Mucosa of descending colon (tissue), 3 donors: ENCODE results near the gene DEFB108B. TPM values are rescaled to one million over a fixed set of nuclear protein-coding genes. Genes with fewer than 3 reads are reported as not detected.
"Not testable (repeated sequence)": the region's sequence is repeated elsewhere in the genome, so short reads cannot be mapped to it uniquely, and the experiment has no call there.

ENCODE experiments used
- ATAC-seq: fragments of 200-7000 bp; cut with Tn5 transposase; one replicate; pipeline ENCODE4 v1.9.1; 2020; ENCODE audit warnings: mild to moderate bottlenecking, moderate library complexity
- DNase-seq, 3 donors: peaks; one replicate each; pipeline ENCODE4 v3.0.0-alpha.2; 2020
- H3K36me3 ChIP-seq: fragments of 200-600 bp; one replicate; pipeline ENCODE4 v1.8.0; 2021; ENCODE audit warnings: low read depth, mild to moderate bottlenecking
- H3K4me1 ChIP-seq: fragments of 200-600 bp; one replicate; pipeline ENCODE4 v1.8.0; 2021; ENCODE audit warnings: low read depth, mild to moderate bottlenecking
- H3K4me3 ChIP-seq: fragments of 200-600 bp; one replicate; pipeline ENCODE4 v1.8.0; 2021; ENCODE audit warnings: mild to moderate bottlenecking
- H3K9me3 ChIP-seq: fragments of 200-600 bp; one replicate; pipeline ENCODE4 v1.8.0; 2021; ENCODE audit warnings: mild to moderate bottlenecking
- CTCF ChIP-seq: fragments of 200-600 bp; IDR thresholded peaks from one replicate; pipeline ENCODE4 v1.8.0; 2022; ENCODE audit warnings: antibody characterized with exemption, mild to moderate bottlenecking
- intact Hi-C, 2 donors: fragments of 100-400 bp; cut with DNase I in 1 of 2; cut with micrococcal nuclease in 1 of 2; formaldehyde crosslinking; loops; one replicate each; pipeline versions ENCODE4 v1.11.0 to v1.11.1; 2022; cut with DNase I, micrococcal nuclease
- total RNA-seq, 3 donors: library from RNA; stranded (reverse); fragmentation: NEBNext Ultra II Directional in 2 of 3; extraction: Animal tissue kit (Norgen Biotek cat#: 25700) in 2 of 3; gene quantifications; one replicate each; pipeline versions ENCODE4 v1.2.1 to v1.2.4, GENCODE V29; 2021 to 2023
- donor health status: DM: no; HTN: no; CAD: no; lungs with moderate emphysema.
- donor health status: DM: no; HTN: no; CAD: no.
- donor health status: DM: no; HTN: yes; CAD: no.

Gene DEFB108B
- total RNA-seq, 3 donors from 2014 or later: not detected

DNA sequence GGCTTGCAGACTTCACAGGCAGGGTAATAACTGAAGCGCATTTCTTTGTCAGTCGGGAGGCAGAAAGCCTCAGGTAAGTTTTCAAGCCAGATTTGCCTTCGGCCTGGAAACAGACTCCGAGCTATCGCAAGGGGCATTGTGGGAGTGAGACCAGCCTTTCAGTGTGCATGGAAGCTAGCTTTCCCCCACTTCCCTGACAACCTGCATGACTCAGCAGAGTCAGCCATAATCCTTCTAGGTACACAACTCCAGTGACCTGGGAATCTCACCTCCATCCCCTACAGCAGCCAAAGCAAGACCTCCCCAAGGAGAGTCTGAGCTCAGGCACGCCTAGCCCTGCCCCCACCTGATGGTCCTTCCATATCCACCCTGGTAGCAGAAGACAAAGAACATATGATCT, 9.7 kb downstream of the DEFB108B start:
- ATAC-seq, H3K4me1 ChIP-seq, intact Hi-C loops: not testable (repeated sequence)

GRCh38 chr11:71843355-71843754, 10.4 kb downstream of the DEFB108B start:
- ATAC-seq, H3K9me3 ChIP-seq, DNase-seq, H3K4me1 ChIP-seq, H3K4me3 ChIP-seq, intact Hi-C loops, H3K36me3 ChIP-seq: not testable (repeated sequence)

More for the DNA sequence above, 9.7 kb downstream of the DEFB108B start:
- H3K4me3 ChIP-seq, DNase-seq, H3K9me3 ChIP-seq, H3K36me3 ChIP-seq: not testable (repeated sequence)

GRCh38 chr11:71843858-71844257, 10.9 kb downstream of the DEFB108B start:
- no peak for TF ChIP-seq CTCF
- intact Hi-C loops: no loop called here
- Histone ChIP-seq H3K36me3 (no peaks in the 10 kb centered on the region), H3K9me3 (no peaks in the 10 kb centered on the region), H3K4me3 (no peak overlapping the region), H3K4me1 (no peaks in the 10 kb centered on the region)
- ATAC-seq (no peak), DNase-seq (no peak)

DNA sequence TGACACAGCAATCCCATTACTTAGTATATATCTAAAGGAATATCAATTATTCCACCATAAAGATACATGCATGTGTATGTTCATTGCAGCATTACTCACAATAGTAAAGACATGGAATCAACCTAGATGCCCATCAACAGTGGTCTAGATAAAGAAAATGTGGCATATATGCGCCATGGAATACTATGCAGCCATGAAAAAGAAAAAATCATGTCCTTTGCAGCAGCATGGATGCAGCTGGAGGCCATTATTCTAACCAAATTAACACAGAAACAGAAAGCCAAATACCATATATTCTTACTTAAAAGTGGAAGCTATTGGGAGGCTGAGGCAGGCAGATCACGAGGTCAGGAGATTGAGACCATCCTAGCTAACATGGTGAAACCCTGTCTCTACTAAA, 20.9 kb downstream of the DEFB108B start:
- ATAC-seq, DNase-seq, H3K36me3 ChIP-seq, H3K9me3 ChIP-seq, H3K4me3 ChIP-seq, H3K4me1 ChIP-seq, intact Hi-C loops: not testable (repeated sequence)

- H3K9me3 ChIP-seq, H3K36me3 ChIP-seq, H3K4me3 ChIP-seq, DNase-seq, intact Hi-C loops, ATAC-seq, H3K4me1 ChIP-seq: not testable (repeated sequence)
Observed at GRCh38 chr11:71855880-71856279, 22.9 kb downstream of the DEFB108B start.

DNA sequence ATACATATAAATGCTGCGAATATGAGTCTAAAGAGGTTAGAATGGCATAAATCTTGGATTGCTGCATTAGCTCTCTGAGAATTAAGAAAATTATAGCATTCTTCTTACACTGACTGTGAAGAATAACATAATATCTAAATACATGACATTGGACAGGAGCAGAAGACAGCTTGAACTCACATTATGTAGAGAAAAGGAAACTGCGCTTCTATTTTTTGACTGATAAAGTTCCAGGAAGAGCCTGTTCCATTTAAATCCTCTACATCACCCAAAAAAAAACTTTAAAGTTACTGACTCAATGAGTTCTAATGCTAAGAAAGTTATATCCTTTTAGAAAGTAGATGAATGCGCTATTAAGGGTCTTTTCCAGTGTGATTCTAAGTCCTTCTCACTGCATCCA, 27.8 kb downstream of the DEFB108B start:
- H3K9me3 ChIP-seq, H3K4me1 ChIP-seq, H3K4me3 ChIP-seq, intact Hi-C loops, ATAC-seq, DNase-seq, H3K36me3 ChIP-seq: not testable (repeated sequence)

DNA sequence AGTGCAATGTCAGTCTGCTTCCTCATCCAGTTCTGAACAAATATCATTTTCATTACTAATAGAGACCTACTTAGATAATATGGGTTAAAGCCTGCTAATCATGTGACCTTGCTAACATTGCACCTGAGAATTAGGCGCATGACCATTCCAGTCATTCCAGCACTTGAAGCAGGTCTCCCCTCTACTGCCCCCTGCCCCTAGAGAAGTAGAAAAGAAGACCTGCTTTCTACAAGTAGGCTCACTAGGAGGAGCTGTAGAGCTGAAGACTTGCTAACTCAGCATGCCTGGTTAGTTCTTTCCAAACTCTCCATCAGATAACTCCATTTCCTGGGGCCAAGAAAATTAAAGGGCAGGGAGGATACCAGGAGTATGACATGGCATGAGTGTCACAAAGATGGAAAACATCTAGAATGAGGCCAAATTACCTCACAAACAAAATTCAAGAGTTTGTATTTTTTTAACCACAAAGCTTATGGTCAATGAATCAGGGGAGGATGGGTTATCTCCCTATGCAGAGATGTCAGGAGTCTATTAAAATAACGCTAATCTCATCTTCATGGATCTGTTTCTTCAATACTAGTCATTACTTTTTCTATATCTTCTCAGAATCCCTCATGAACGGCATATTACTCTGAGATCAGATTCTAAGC, 31.1 kb downstream of the DEFB108B start:
- ATAC-seq: peak; percentile 74
- H3K9me3 ChIP-seq, H3K36me3 ChIP-seq, H3K4me3 ChIP-seq, H3K4me1 ChIP-seq, intact Hi-C loops: not testable (repeated sequence)
- DNase-seq: peak in 1 of 3 donors; percentile 40

GRCh38 chr11:71867209-71867608, 34.2 kb downstream of the DEFB108B start:
- H3K4me1 ChIP-seq, H3K36me3 ChIP-seq, H3K4me3 ChIP-seq, intact Hi-C loops, H3K9me3 ChIP-seq, ATAC-seq, DNase-seq: not testable (repeated sequence)

- intact Hi-C loops, H3K4me3 ChIP-seq, DNase-seq, H3K4me1 ChIP-seq, H3K9me3 ChIP-seq, ATAC-seq, H3K36me3 ChIP-seq: not testable (repeated sequence)
Observed at GRCh38 chr11:71869931-71870330, 36.9 kb downstream of the DEFB108B start.

GRCh38 chr11:71870661-71871060, 37.7 kb downstream of the DEFB108B start:
- H3K4me1 ChIP-seq, intact Hi-C loops, H3K9me3 ChIP-seq, ATAC-seq, H3K4me3 ChIP-seq, H3K36me3 ChIP-seq, DNase-seq: not testable (repeated sequence)

DNA sequence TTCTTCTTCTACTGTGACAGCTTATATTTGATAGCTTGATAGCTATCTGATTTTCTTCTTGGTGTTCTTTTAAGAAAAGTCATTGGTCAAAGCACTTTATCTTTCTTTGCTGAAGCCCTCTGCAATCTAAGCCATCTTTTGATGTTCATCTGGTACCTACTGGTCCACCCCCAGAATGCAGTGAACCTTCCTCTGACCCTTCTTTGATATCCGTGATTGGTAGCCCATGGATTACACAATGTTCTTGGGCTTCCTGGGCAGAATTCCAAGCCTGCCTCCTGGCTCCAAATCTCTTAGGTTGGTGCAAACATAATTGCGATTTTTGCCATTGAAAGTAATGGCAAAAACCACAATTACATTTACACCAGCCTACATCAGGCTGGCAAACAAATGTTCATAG, 43.3 kb downstream of the DEFB108B start:
- H3K4me1 ChIP-seq, intact Hi-C loops, ATAC-seq, H3K36me3 ChIP-seq, H3K4me3 ChIP-seq, H3K9me3 ChIP-seq, DNase-seq: not testable (repeated sequence)

GRCh38 chr11:71878059-71878458, 45.1 kb downstream of the DEFB108B start, which contains the start of gene DEFB131B:
Gene DEFB131B (plus strand): TSS chr11:71878453. CDS start chr11:71878453, 0 bp downstream.
- peak; percentile 66 for ATAC-seq
- intact Hi-C loops, DNase-seq, H3K36me3 ChIP-seq, H3K4me1 ChIP-seq, H3K4me3 ChIP-seq, H3K9me3 ChIP-seq: not testable (repeated sequence)

- ATAC-seq, H3K4me1 ChIP-seq, intact Hi-C loops, H3K4me3 ChIP-seq, DNase-seq, H3K36me3 ChIP-seq, H3K9me3 ChIP-seq: not testable (repeated sequence)
Observed at GRCh38 chr11:71885806-71886205, 52.8 kb downstream of the DEFB108B start.
